K562 (cell line): ENCODE data around the gene TAF8. TPM values are rescaled to one million over a fixed set of nuclear protein-coding genes. Genes with fewer than 3 reads are reported as not detected.

Experiments
- ATAC-seq: fragments of 200-7000 bp; cut with Tn5 transposase; 3 replicates; pipeline ENCODE4 v1.9.1; 2020; ENCODE audit warnings: moderate library complexity
- BruUV-seq: library from RNA; stranded (reverse); fragments of 400-500 nt; replicated peaks from 2 replicates; lab custom pipeline; 2021; lab: Mats Ljungman, UMichigan
- CTCF ChIA-PET: fragments of 300-600 bp; formaldehyde crosslinking; extraction: SDS; loops from one replicate; lab custom pipeline; 2021; ENCODE audit warnings: low intra/inter-chr PET ratio; lab: Yijun Ruan, JAX
- POLR2A ChIA-PET: fragments of 300-600, 350-650 bp; sonication (Branson Sonifier 250); formaldehyde crosslinking; extraction: SDS; loops from one replicate; lab custom pipeline; 2021; ENCODE audit warnings: antibody characterized with exemption, inconsistent platforms; lab: Yijun Ruan, JAX
- DNase-seq, 4 experiments: peaks; one replicate each; pipeline versions ENCODE4 v3.0.0 to v3.0.0-alpha.2; 2011 to 2018; ENCODE audit warnings: low spot score in 3 of 4, mixed read lengths in 3 of 4; ENCODE audit errors: extremely low read depth in 1 of 4
- FAIRE-seq: peaks from 2 replicates; lab custom pipeline; 2011; peaks lifted over from hg19 to GRCh38; lab: Jason Lieb, UNC
- H2AFZ ChIP-seq: 2 replicates; pipeline ENCODE4 v1.6.0; 2011; ENCODE audit warnings: low read depth, low read length, control low read depth, inconsistent platforms
- H3K27ac ChIP-seq: fragments of 200-600 bp; 3 replicates; pipeline ENCODE4 v1.8.0; 2011; ENCODE audit warnings: low read depth, mild to moderate bottlenecking, control low read depth, inconsistent platforms, low read length, moderate library complexity, mixed read lengths; ENCODE audit errors: extremely low read depth
- H3K27me3 ChIP-seq, 2 experiments: fragments of 300-600 bp in 1 of 2; 2 replicates in 1 of 2; 3 replicates in 1 of 2; pipeline versions ENCODE4 v1.6.0 to v1.8.0; 2011; ENCODE audit warnings: inconsistent platforms in 2 of 2, low read length in 2 of 2, mild to moderate bottlenecking in 1 of 2, mixed read lengths in 1 of 2, moderate library complexity in 1 of 2; ENCODE audit not compliant: control insufficient read depth in 2 of 2, insufficient read depth in 2 of 2
- H3K36me3 ChIP-seq: fragments of 300-600 bp; 3 replicates; pipeline ENCODE4 v1.8.0; 2011; ENCODE audit warnings: mild to moderate bottlenecking, low read length, inconsistent platforms; ENCODE audit not compliant: control insufficient read depth, insufficient read depth
- H3K4me1 ChIP-seq, 2 experiments: fragments of 200-600 bp in 1 of 2; replicated peaks in 1 of 2; 2 replicates in 1 of 2; 3 replicates in 1 of 2; pipeline versions ENCODE4 v1.5.1 to v1.8.0; 2011; ENCODE audit warnings: inconsistent platforms in 2 of 2, low read length in 2 of 2, mild to moderate bottlenecking in 1 of 2, mixed read lengths in 1 of 2, moderate library complexity in 1 of 2; ENCODE audit not compliant: control insufficient read depth in 2 of 2, insufficient read depth in 2 of 2
- H3K4me2 ChIP-seq: 2 replicates; pipeline ENCODE4 v1.6.1; 2011; ENCODE audit warnings: low read length, control low read depth, inconsistent platforms, mixed read lengths; ENCODE audit not compliant: insufficient read depth
- H3K4me3 ChIP-seq: fragments of 200-600 bp; sonication (generic), shearing (Covaris generic); 2 replicates; pipeline ENCODE4 v1.5.1; 2016; ENCODE audit warnings: control low read depth, inconsistent platforms
- H3K79me2 ChIP-seq: fragments of 200-600 bp; 3 replicates; pipeline ENCODE4 v1.8.0; 2011; ENCODE audit warnings: low read length, inconsistent platforms; ENCODE audit not compliant: control insufficient read depth, insufficient read depth
- H3K9ac ChIP-seq, 2 experiments: 2 replicates each; pipeline versions ENCODE4 v1.6.0 to v1.6.1; 2011; ENCODE audit warnings: low read depth in 2 of 2, low read length in 2 of 2, control low read depth in 1 of 2, inconsistent platforms in 1 of 2, mild to moderate bottlenecking in 1 of 2, mixed read lengths in 1 of 2; ENCODE audit not compliant: insufficient read depth in 1 of 2
- H3K9me1 ChIP-seq: one replicate; pipeline ENCODE4 v1.6.0; 2011; ENCODE audit warnings: inconsistent platforms, mild to moderate bottlenecking, low read length, moderate library complexity; ENCODE audit not compliant: control insufficient read depth, insufficient read depth
- H3K9me3 ChIP-seq: replicated peaks from 2 replicates; pipeline ENCODE4 v1.5.1; 2011; ENCODE audit warnings: low read depth, low read length, inconsistent platforms; ENCODE audit not compliant: control insufficient read depth, insufficient read depth
- H4K20me1 ChIP-seq: replicated peaks from 2 replicates; pipeline ENCODE4 v1.6.1; 2011; ENCODE audit warnings: low read length, inconsistent platforms, mixed read lengths; ENCODE audit not compliant: control insufficient read depth, insufficient read depth
- GABPA ChIP-seq: fragments of 200-800 bp; sonication (Bioruptor generic); conservative IDR thresholded peaks from 2 replicates; pipeline ENCODE4 v1.6.1; 2016; ENCODE audit warnings: low read depth, missing genetic modification characterization, missing compliant biosample characterization
- PKNOX1 ChIP-seq: fragments of 450-650 bp; IDR thresholded peaks from 2 replicates; pipeline ENCODE4 v1.6.1; 2016
- WGBS: fragments of 100-300 bp; shearing (Covaris generic); methylation state at CpG from one replicate; pipeline ENCODE4 v1.1.6; 2016; ENCODE audit warnings: low coverage, mixed read lengths; ENCODE audit not compliant: insufficient coverage; ENCODE audit errors: missing lambda C conversion rate; 5-methylcytosine and 5-hydroxymethylcytosine counted together
- in situ Hi-C: fragments of 300-500 bp; cut with MboI; formaldehyde crosslinking; loops from 4 replicates; pipeline ENCODE4 v1.15.0; 2018; ENCODE audit warnings: inconsistent platforms, mixed read lengths
- intact Hi-C: fragments of 100-400 bp; cut with micrococcal nuclease; formaldehyde crosslinking; loops from 2 replicates; pipeline ENCODE4 v1.14.2; 2022
- polyA plus RNA-seq, 8 experiments: library from polyadenylated mRNA; depleted of rRNA in 4 of 8; stranded (reverse) in 5 of 8; unstranded in 3 of 8; fragments of >200 nt; fragmentation: Nextera tagmentation in 2 of 8; fragmentation: Illumina TruSeq in 1 of 8; extraction: Ambion mirVana in 2 of 8; extraction: Trizol in 1 of 8; gene quantifications; 2 replicates each; pipeline versions ENCODE4 v1.2.1 to v1.2.3, GENCODE V29; 2011 to 2014; ENCODE audit warnings: inconsistent platforms in 1 of 8, missing spikeins in 1 of 8
- total RNA-seq, 7 experiments: library from RNA; depleted of rRNA in 6 of 7; stranded (reverse); fragments of >200 nt in 6 of 7; fragmentation: Illumina TruSeq in 2 of 7; extraction: Trizol in 2 of 7; gene quantifications; 2 replicates each; pipeline versions ENCODE4 v1.2.1 to v1.2.3, GENCODE V29; 2011 to 2021; ENCODE audit warnings: low replicate concordance in 1 of 7

Gene TAF8
- total and polyA plus RNA-seq, 9 of the 15 experiments (the other 6 are each of a cell fraction or from before 2014, with no cell fraction given) = 29.4 to 84.0 (median 52.6) TPM

- ChIA-PET POLR2A (interaction anchor here (1.5 to 5.4 kb wide), 2 partner anchors 11 to 13 kb away, joined by 4 to 42 read pairs; no protein-coding TSS in a partner anchor), CTCF (no interaction called here)
- ATAC-seq = peak; percentile 37
- H3K36me3 ChIP-seq = no peaks in the 10 kb centered on the region
- no peaks in the 10 kb centered on the region for H4K20me1 ChIP-seq
- H3K4me1 ChIP-seq = peaks cover 0 to 11% of the 10 kb centered on the region in 2 experiments; a peak in 2 of 5 replicates
- H3K4me2 ChIP-seq = no peak overlapping the region
- H2AFZ ChIP-seq = peak overlapping the region; percentile 2; the same call in 1 of the 2 replicates
- peaks cover 2 to 14% of the 10 kb centered on the region in 2 experiments; a peak in 3 of 5 replicates for H3K27me3 ChIP-seq
- no peaks in the 10 kb centered on the region for H3K9me1 ChIP-seq
- WGBS = 17% methylated on average over 3 of the region's 3 CpGs
- H3K4me3 ChIP-seq = no peak overlapping the region
- no peaks in the 10 kb centered on the region for H3K9me3 ChIP-seq
- H3K27ac ChIP-seq = no peak overlapping the region
- TF ChIP-seq GABPA (tag) = no peak
- peak; percentile 19; the same call in 1 of the 2 replicates for TF ChIP-seq PKNOX1
- in situ Hi-C loops = no loop called here
- H3K79me2 ChIP-seq = no peaks in the 10 kb centered on the region
- peak overlapping the region in 1 of 2 experiments; percentile 80; a peak in 2 of 4 replicates for H3K9ac ChIP-seq
- no peak for FAIRE-seq
- BruUV-seq = no TSS peak
- no peak for DNase-seq
- intact Hi-C loops = no loop called here
These were observed 67.5 kb downstream of the TAF8 start for GRCh38 chr6:42117843-42118161.
